Tibial nerve (tissue), 3 donors: ENCODE results near the gene MICAL2.

ENCODE experiments used
- CTCF ChIP-seq, 5 experiments: fragments of 200-600 bp in 3 of 5; fragments of 450-650 bp in 2 of 5; sonication (generic) in 3 of 5; IDR thresholded peaks; one replicate each; pipeline ENCODE4 v1.5.1; 2016 to 2019; ENCODE audit warnings: antibody characterized with exemption in 5 of 5, mild to moderate bottlenecking in 3 of 5, moderate library complexity in 2 of 5
- POLR2A ChIP-seq, 2 donors: fragments of 450-650 bp; IDR thresholded peaks; one replicate each; pipeline ENCODE4 v1.6.1; 2017; ENCODE audit warnings: antibody characterized with exemption in 2 of 2, mild to moderate bottlenecking in 2 of 2, moderate library complexity in 2 of 2

DNA sequence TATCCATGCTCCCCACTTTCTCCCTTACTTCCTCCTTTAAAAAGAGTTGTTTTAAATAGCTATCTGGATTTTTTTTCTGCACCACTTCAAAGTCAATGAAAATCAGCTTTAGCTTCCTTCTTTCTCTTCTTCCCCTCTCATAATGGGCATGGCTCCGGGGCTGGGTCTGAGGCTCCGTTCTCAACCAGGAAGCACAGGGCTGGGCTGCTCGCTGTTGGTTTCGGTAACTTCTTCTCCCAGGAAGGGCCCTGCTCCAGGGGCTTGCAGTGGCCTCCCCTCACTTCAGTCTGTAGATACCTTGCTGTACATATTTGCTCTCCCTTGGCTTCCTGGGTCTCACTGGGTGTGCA lies 23.8 kb downstream of the MICAL2 start:
- TF ChIP-seq CTCF (IDR thresholded peaks at IDR 0.05) = no peak
- TF ChIP-seq POLR2A (IDR thresholded peaks at IDR 0.05) = no peak
